ENCODE measurements around the gene PLXNB3. TPM values are rescaled to one million over a fixed set of nuclear protein-coding genes. Genes with fewer than 3 reads are reported as not detected.

The PLXNB3 gene
- total RNA-seq, 1 donor from 2014 or later: 1.4 TPM

- H3K36me3 Mint-ChIP-seq: no peaks in the 10 kb centered on the region
- peaks cover 8% of the 10 kb centered on the region for H3K4me1 Mint-ChIP-seq (ENCODE audit: unreplicated experiment)
- peak within 1 kb of the TSS; percentile 90 for H3K27ac Mint-ChIP-seq
- no peak for TF ChIP-seq CTCF (conservative IDR thresholded peaks at IDR 0.05)
- no peaks in the 10 kb centered on the region for H3K27me3 Mint-ChIP-seq
- DNase-seq (ENCODE audit: extremely low spot score, unreplicated experiment): peak; percentile 95
- H3K9me3 Mint-ChIP-seq: no peaks in the 10 kb centered on the region
- peak within 1 kb of the TSS; percentile 91 for H3K4me3 Mint-ChIP-seq
Observed at GRCh38 chrX:153794018-153794896, 30.2 kb downstream of the PLXNB3 start, which contains the start of the genes IDH3G and SSR4. IDH3G (minus strand) TSS chrX:153794375; CDS start chrX:153794326, 49 bp downstream. SSR4 (plus strand) TSS chrX:153794668; CDS start chrX:153794688, 20 bp downstream.

GRCh38 chrX:153794897-153795816 lies 31.1 kb downstream of the PLXNB3 start:
- TF ChIP-seq CTCF (conservative IDR thresholded peaks at IDR 0.05): no peak
- DNase-seq (ENCODE audit: extremely low spot score, unreplicated experiment): no peak
- Mint-ChIP-seq H3K9me3 (no peaks in the 10 kb centered on the region), H3K27ac (no peak overlapping the region), H3K4me3 (peak overlapping the region; percentile 91), H3K36me3 (no peaks in the 10 kb centered on the region), H3K27me3 (no peaks in the 10 kb centered on the region), H3K4me1 (ENCODE audit: unreplicated experiment) (peaks cover 8% of the 10 kb centered on the region)

- no peak overlapping the region for H3K4me3 Mint-ChIP-seq
- H3K9me3 Mint-ChIP-seq: no peaks in the 10 kb centered on the region
- no peaks in the 10 kb centered on the region for H3K36me3 Mint-ChIP-seq
- no peaks in the 10 kb centered on the region for H3K27me3 Mint-ChIP-seq
- no peak overlapping the region for H3K27ac Mint-ChIP-seq
- DNase-seq (ENCODE audit: extremely low spot score, unreplicated experiment): no peak
- H3K4me1 Mint-ChIP-seq (ENCODE audit: unreplicated experiment): peaks cover 8% of the 10 kb centered on the region
- TF ChIP-seq CTCF (conservative IDR thresholded peaks at IDR 0.05): no peak
Observed at GRCh38 chrX:153797415-153798015, 33.5 kb downstream of the PLXNB3 start.

GRCh38 chrX:153799326-153799725 lies 35.3 kb downstream of the PLXNB3 start:
- no peak for TF ChIP-seq CTCF (conservative IDR thresholded peaks at IDR 0.05)
- no peak overlapping the region for H3K4me3 Mint-ChIP-seq
- DNase-seq (ENCODE audit: extremely low spot score, unreplicated experiment): no peak
- no peak overlapping the region for H3K27ac Mint-ChIP-seq
- H3K4me1 Mint-ChIP-seq (ENCODE audit: unreplicated experiment): peaks cover 4% of the 10 kb centered on the region
- no peaks in the 10 kb centered on the region for H3K27me3 Mint-ChIP-seq
- H3K36me3 Mint-ChIP-seq: no peaks in the 10 kb centered on the region
- H3K9me3 Mint-ChIP-seq: no peaks in the 10 kb centered on the region

GRCh38 chrX:153800177-153800722 lies 36.2 kb downstream of the PLXNB3 start:
- Mint-ChIP-seq H3K4me3 (no peak overlapping the region), H3K27me3 (no peaks in the 10 kb centered on the region), H3K27ac (no peak overlapping the region), H3K9me3 (no peaks in the 10 kb centered on the region), H3K4me1 (ENCODE audit: unreplicated experiment) (peaks cover 4% of the 10 kb centered on the region), H3K36me3 (no peaks in the 10 kb centered on the region)
- TF ChIP-seq CTCF (conservative IDR thresholded peaks at IDR 0.05): no peak
- DNase-seq (ENCODE audit: extremely low spot score, unreplicated experiment): no peak
